HG03108 (cell line): ENCODE measurements around the gene BMP8A.
"Not testable (repeated sequence)": the region's sequence is repeated elsewhere in the genome, so short reads cannot be mapped to it uniquely, and the experiment has no call there.

Source experiments
- ATAC-seq: cut with Tn5 transposase; IDR thresholded peaks from one replicate; pipeline ENCODE4 v1.9.1; 2021; ENCODE audit warnings: moderate library complexity; ENCODE audit not compliant: unreplicated experiment

The BMP8A gene

DNA sequence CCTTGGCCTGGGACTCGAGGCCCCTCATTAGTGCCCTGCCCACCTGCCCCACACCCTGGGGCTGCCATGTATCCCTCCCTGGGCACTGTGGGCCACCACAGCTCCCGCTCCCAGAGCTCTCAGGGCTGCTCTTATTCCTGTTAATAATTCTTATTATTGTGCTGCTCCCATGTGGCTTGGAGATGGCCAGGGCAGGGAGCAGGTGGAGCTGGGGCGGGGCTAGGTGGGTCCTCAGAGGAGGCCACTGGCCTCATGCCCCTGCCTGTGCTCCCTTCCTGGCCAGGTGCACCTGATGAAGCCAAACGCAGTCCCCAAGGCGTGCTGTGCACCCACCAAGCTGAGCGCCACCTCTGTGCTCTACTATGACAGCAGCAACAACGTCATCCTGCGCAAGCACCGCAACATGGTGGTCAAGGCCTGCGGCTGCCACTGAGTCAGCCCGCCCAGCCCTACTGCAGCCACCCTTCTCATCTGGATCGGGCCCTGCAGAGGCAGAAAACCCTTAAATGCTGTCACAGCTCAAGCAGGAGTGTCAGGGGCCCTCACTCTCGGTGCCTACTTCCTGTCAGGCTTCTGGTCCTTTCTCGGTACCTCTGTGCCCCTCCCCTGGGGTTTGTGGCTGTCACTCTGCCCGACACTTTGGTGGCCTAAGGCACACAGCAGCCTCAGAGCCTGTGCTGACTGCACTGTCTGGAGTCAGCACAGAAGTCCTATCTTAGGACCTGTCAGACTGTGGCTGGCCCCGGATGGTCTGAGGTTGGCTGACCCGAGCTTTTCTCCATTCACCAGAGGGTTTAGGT lies 34.1 kb downstream of the BMP8A start:
- ATAC-seq = peak; percentile 95

- no peak for ATAC-seq
These were observed 35.2 kb downstream of the BMP8A start for GRCh38 chr1:39526466-39527189.

DNA sequence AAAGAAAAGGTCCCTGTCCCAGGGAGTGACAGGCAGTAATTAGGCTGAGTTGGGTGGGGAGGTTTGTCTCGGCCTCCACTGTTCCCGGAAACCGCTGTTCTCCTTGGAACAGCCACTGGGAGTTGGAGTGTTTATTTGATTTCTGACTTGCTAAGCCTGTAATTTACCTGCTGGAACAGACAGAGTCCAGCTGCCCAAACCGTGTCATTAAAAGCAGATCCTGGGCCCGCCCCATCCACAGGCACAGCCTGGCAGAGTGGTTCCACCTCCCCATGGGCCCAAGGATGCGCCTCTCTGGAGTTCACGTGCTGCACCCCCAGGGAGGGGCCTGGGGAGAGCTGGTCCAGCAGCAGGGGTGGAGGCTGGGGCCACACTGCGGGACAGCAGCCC lies 35.7 kb downstream of the BMP8A start:
- ATAC-seq = not testable (repeated sequence)

- ATAC-seq = no peak
These were observed 36.6 kb downstream of the BMP8A start for GRCh38 chr1:39528082-39528481.

DNA sequence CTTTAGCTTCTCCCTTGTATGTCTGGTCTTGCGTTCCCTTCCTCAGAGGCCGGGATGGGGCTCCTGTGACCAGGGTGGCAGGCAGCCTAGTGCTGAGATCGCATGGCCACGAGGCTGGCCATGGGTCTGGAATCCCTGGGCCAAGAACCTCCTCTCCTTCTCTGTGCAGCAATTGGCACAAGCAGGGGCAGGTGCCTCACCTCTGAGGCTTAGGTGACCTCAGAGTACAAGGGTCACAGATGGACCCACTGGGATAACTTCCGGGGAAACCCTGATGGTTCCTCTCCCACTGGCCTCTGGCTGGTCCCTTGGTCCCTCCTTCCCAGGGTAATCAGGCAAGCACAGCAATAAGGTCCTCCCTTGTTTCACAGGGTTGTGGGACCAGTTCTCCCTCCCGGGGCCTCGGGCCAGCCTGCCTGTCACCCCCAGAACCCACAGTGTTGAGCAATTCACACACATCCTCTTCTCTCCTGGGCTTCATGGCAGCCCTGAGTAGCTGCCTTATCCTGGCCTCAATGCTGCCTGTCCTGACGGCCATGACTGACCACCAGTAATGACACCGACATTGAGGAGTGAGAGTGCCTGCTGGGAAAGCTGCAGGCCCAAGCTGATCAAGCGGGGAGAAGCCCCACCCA lies 38.6 kb downstream of the BMP8A start:
- no peak for ATAC-seq

DNA sequence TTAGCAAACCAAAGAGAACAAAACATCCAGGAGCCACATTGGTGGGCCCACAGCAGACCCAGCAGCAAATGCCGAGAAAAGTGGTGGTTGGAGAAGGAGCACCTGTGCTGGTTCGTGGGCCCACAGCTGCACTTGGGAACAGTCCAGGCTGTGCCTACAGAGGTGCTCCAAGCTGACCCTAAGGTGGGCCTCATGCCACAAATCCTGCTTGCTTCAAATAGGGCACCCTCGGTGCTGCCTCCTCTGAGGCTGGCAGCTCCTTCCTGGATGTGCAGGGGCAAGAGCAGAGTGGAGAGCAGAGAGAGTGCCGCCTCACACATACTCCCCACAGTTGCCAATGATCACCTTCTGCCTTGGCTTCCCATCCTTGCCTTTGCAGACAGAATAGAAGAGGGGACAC lies 40.1 kb downstream of the BMP8A start:
- no peak for ATAC-seq

DNA sequence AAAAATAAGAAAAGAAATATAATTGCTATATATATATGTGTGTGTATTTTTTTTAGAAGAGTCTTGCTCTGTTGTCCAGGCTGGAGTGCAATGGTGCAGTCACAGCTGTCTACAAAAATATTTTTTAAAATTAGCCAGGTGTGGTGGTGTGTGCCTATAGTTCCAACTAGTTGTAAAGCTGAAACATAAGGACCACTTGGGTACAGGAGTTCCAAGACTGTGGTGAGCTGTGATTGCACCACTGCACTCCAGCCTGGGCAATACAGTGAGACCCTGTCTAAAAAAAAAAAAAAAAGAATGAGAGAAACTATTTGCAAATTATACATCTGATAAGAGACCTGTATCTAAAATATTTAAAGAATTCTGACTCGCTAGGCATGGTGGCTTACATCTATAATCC lies 42.0 kb downstream of the BMP8A start:
- ATAC-seq = no peak

DNA sequence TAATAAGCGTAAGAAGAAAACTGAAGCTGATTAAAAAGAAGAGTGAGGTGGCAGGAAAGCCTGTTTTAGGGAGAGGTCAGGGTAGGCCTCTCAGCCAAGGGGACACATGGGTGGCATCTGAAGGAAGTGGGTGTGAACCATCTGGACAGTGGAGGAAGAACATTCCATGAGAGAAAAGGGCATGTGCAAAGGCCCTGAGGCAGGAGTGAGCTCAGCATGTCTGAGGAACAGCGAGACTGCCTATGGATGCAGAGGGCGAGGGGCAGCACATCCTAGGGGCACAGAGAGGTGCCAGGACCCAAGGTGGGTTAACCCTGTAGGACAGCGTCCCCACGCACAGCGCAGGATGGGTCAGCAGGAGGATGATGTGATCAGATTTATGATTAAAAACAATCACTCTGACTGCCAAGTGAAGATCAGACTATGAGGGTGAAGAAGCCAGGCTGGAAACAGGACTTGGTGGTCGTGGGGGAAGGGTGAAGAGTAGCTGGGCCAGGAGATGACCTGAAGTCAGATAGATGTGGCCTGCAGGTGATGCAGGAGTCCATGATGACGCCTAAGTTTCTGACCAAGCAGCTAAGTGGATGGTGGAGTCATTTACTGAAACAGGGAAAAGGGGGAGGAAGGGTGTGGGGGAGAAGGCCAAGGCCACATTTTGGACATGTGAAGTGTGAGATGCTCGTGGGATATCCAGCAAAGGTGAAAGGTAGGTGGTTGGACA lies 47.3 kb downstream of the BMP8A start:
- no peak for ATAC-seq

DNA sequence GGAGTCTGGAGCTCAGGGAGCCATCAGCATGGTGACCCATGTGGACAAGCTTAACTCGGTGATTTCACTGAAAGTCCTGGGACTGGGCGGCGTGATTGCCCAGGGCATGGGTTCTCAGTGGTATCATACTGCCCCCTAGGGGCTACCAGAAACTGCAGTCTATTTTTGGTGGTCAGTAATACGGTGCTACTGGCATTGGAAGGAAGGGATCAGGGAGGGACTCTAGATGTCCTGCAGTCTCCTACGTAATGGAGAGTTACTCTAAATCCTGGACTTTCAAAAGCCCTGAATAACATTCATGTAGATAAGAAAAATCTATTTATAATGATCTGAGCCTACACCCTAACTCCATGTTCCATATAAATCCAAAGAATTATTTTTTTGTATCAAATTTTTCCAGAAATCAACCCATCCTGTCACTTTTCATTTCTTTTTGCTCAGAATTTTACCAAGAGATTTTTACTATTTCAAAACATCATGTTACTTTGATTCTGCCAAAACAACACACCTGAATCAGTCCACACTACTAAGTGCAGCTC lies 47.9 kb downstream of the BMP8A start:
- ATAC-seq = no peak

DNA sequence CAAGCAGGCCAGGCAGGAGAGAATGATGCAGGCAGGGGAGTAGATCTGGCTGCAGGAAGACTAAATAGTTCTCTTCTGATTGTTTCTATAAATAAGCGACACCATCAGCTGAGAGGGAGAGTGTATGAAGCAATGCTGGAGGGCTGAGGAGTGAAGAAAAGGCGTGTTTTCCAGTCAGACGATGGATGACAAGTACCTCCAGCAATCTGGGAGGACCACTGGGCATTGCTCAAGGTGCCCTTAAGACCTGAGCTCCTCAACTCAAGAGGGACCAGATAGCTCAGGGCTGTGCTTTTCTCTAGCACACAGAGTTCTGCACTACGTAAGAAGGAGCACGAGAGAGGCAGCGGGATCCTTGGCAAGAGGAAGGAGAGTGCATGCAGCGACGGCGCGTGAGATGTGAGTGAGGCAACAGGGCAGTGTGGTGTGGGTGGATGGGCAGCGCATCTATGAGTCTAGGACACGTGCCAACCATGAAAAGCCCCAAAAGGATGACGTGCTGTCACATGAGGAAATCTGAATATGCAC lies 49.1 kb downstream of the BMP8A start:
- ATAC-seq = no peak

DNA sequence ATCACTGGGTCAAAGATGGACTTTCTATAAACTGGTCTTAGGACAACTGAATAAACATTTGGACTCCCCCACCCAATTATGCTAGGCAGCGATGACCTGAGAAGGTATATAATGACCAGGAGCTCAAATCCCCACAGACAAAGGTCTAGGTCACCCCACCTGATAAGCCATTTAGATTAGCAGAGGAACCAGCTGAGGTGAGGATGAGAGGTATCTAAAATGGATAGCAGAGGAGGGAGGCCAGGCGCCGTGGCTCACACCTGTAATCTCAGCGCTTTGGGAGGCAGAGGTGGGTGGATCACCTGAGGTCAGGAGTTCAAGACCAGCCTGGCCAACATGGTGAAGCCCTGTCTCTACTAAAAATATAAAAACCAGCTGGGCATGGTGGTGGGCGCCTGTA lies 51.5 kb downstream of the BMP8A start:
- ATAC-seq = no peak

GRCh38 chr1:39544327-39544726 lies 52.9 kb downstream of the BMP8A start:
- no peak for ATAC-seq

- ATAC-seq = no peak
These were observed 54.1 kb downstream of the BMP8A start for GRCh38 chr1:39545531-39545930.

DNA sequence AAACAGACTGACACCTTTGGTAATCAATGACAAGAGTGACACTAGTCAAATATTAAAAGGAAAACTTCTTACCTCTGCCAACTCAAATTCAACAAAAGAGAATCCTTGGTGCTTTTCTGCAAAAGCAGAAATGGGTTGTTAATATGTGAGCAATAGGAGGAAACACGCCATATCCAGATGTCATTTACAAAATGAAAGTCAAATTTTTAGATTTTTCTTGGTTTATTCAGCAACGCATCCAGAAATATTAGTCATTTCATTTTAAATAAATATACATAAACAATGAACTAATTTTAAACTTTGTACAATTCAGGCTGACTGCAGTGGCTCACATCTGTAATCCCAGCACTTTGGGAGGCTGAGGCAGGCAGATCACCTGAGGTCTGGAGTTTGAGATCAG lies 62.8 kb downstream of the BMP8A start:
- ATAC-seq = no peak

DNA sequence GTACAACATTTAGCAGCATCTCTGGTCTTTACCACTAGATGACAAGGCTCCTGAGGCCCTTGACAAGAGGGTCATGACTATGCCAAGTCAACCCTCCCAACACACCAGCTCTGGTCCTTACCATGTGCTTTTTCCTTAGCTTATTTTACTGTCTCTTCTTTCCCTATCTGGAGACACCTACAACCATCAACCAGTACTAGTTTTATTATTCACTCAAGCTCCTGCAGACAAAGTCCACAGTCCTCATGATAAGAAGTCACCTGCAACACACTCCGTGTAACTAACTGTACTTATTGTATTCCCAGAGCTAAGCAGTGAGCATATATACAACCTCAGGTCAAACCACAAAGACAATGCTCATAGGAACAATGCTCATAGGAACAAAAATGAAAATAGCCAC lies 69.8 kb downstream of the BMP8A start:
- ATAC-seq = no peak

DNA sequence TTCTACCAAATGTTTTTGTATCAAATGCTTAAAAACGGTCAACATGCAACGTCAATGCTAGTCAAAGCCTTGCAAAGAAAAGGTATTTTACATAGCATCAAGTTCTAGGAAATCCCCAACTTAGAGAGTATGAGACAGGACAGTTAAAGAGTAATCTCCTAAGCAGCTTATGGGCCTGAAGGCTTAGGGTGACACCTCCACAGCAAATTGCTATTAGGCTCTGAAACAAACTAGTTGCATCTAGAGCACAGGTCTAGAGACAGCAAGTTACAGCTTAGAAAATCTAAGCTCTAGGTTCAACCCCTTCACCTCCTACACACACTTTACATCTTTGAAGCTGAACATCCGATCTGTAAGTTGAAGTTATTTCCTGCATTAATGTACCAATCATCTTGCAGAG lies 71.5 kb downstream of the BMP8A start:
- no peak for ATAC-seq

GRCh38 chr1:39563669-39564068 lies 72.2 kb downstream of the BMP8A start:
- no peak for ATAC-seq

GRCh38 chr1:39564340-39564739 lies 72.9 kb downstream of the BMP8A start:
- no peak for ATAC-seq

GRCh38 chr1:39564941-39565340 lies 73.5 kb downstream of the BMP8A start:
- ATAC-seq = no peak

- ATAC-seq = no peak
These were observed 75.2 kb downstream of the BMP8A start for GRCh38 chr1:39566441-39567137.
